Tibial nerve (tissue), 4 donors: ENCODE measurements around the gene SOWAHB. TPM values are rescaled to one million over a fixed set of nuclear protein-coding genes. Genes with fewer than 3 reads are reported as not detected.
"Not testable (repeated sequence)": the region's sequence is repeated elsewhere in the genome, so short reads cannot be mapped to it uniquely, and the experiment has no call there.

Experiments
- DNase-seq, 2 donors: peaks; one replicate each; pipeline ENCODE4 v3.0.0-alpha.2; 2019; ENCODE audit warnings: low spot score in 2 of 2
- H3K27ac ChIP-seq, 4 donors: fragments of 200-600 bp; sonication (generic) in 3 of 4; one replicate each; pipeline ENCODE4 v1.5.1; 2017 to 2019; ENCODE audit warnings: mild to moderate bottlenecking in 1 of 4
- H3K27me3 ChIP-seq, 2 donors: fragments of 200-600 bp; sonication (generic) in 1 of 2; one replicate each; pipeline versions ENCODE4 v1.5.1 to v1.6.0; 2017 to 2019
- H3K36me3 ChIP-seq, 3 donors: fragments of 200-600 bp; sonication (generic); one replicate each; pipeline ENCODE4 v1.5.1; 2018 to 2019
- H3K4me1 ChIP-seq, 4 donors: fragments of 200-600 bp; sonication (generic) in 3 of 4; one replicate each; pipeline ENCODE4 v1.5.1; 2017 to 2019
- H3K4me3 ChIP-seq, 4 donors: fragments of 200-600 bp; sonication (generic) in 3 of 4; one replicate each; pipeline ENCODE4 v1.5.1; 2017 to 2019; ENCODE audit warnings: mild to moderate bottlenecking in 1 of 4, moderate library complexity in 1 of 4
- H3K9me3 ChIP-seq, 4 donors: fragments of 200-600 bp; sonication (generic) in 3 of 4; one replicate each; pipeline ENCODE4 v1.5.1; 2017 to 2019
- CTCF ChIP-seq, 5 experiments: fragments of 200-600 bp in 3 of 5; fragments of 450-650 bp in 2 of 5; sonication (generic) in 3 of 5; IDR thresholded peaks; one replicate each; pipeline ENCODE4 v1.5.1; 2016 to 2019; ENCODE audit warnings: antibody characterized with exemption in 5 of 5, mild to moderate bottlenecking in 3 of 5, moderate library complexity in 2 of 5
- EP300 ChIP-seq, 2 donors: sonication (generic); formaldehyde crosslinking; IDR thresholded peaks; one replicate each; pipeline ENCODE4 v1.6.1; 2017; ENCODE audit warnings: antibody characterized with exemption in 2 of 2, mild to moderate bottlenecking in 1 of 2
- POLR2A ChIP-seq, 2 donors: fragments of 450-650 bp; IDR thresholded peaks; one replicate each; pipeline ENCODE4 v1.6.1; 2017; ENCODE audit warnings: antibody characterized with exemption in 2 of 2, mild to moderate bottlenecking in 2 of 2, moderate library complexity in 2 of 2
- WGBS, 2 donors: methylation state at CpG; one replicate each; pipeline ENCODE4 v1.1.5; 2018; 5-methylcytosine and 5-hydroxymethylcytosine counted together
- total RNA-seq, 4 donors: library from RNA; depleted of rRNA; stranded (reverse); fragments of >200 nt; gene quantifications; one replicate each; pipeline ENCODE4 v1.1.0, GENCODE V29; 2016

The SOWAHB gene
- total RNA-seq, 4 donors from 2014 or later = 0.21 to 0.90 TPM; not detected in 2

GRCh38 chr4:76879731-76880364, 18.1 kb downstream of the SOWAHB start:
- no peak overlapping the region for H3K4me3 ChIP-seq
- no peaks in the 10 kb centered on the region for H3K36me3 ChIP-seq
- TF ChIP-seq CTCF (IDR thresholded peaks at IDR 0.05) = no peak
- TF ChIP-seq EP300 (IDR thresholded peaks at IDR 0.05) = no peak
- TF ChIP-seq POLR2A (IDR thresholded peaks at IDR 0.05) = no peak
- 85 to 89% methylated on average over 3 of the region's 3 CpGs for WGBS, 2 donors
- DNase-seq = no peak
- H3K9me3 ChIP-seq = no peaks in the 10 kb centered on the region
- H3K4me1 ChIP-seq = no peaks in the 10 kb centered on the region
- no peaks in the 10 kb centered on the region for H3K27me3 ChIP-seq
- no peak overlapping the region for H3K27ac ChIP-seq

GRCh38 chr4:76878641-76879165, 19.2 kb downstream of the SOWAHB start:
- not testable (repeated sequence) for H3K9me3 ChIP-seq, DNase-seq, H3K4me1 ChIP-seq, H3K27ac ChIP-seq, H3K36me3 ChIP-seq, H3K4me3 ChIP-seq, H3K27me3 ChIP-seq
- WGBS, 2 donors = 65 to 66% methylated on average over 3 of the region's 3 CpGs

- Histone ChIP-seq H3K4me1 (no peaks in the 10 kb centered on the region), H3K27ac (no peak overlapping the region), H3K4me3 (no peak overlapping the region), H3K36me3 (no peaks in the 10 kb centered on the region), H3K9me3 (no peaks in the 10 kb centered on the region), H3K27me3 (no peaks in the 10 kb centered on the region)
- 87 to 92% methylated on average over 4 of the region's 4 CpGs for WGBS, 2 donors
- TF ChIP-seq POLR2A (IDR thresholded peaks at IDR 0.05) (no peak), EP300 (IDR thresholded peaks at IDR 0.05) (no peak), CTCF (IDR thresholded peaks at IDR 0.05) (no peak)
- no peak for DNase-seq
These were observed 23.8 kb downstream of the SOWAHB start for GRCh38 chr4:76874176-76874575.

GRCh38 chr4:76873495-76873894, 24.4 kb downstream of the SOWAHB start:
- H3K27ac ChIP-seq = no peak overlapping the region
- H3K36me3 ChIP-seq = no peaks in the 10 kb centered on the region
- H3K27me3 ChIP-seq = no peaks in the 10 kb centered on the region
- H3K9me3 ChIP-seq = no peaks in the 10 kb centered on the region
- no peaks in the 10 kb centered on the region for H3K4me1 ChIP-seq
- WGBS, 2 donors = 34 to 44% methylated on average over 1 of the region's 1 CpG
- no peak overlapping the region for H3K4me3 ChIP-seq
- no peak for TF ChIP-seq POLR2A (IDR thresholded peaks at IDR 0.05)
- no peak for TF ChIP-seq CTCF (IDR thresholded peaks at IDR 0.05)
- DNase-seq = no peak

GRCh38 chr4:76872556-76872955, 25.4 kb downstream of the SOWAHB start:
- TF ChIP-seq CTCF (IDR thresholded peaks at IDR 0.05) (no peak), POLR2A (IDR thresholded peaks at IDR 0.05) (no peak), EP300 (IDR thresholded peaks at IDR 0.05) (no peak)
- Histone ChIP-seq H3K4me1 (no peaks in the 10 kb centered on the region), H3K27me3 (no peaks in the 10 kb centered on the region), H3K9me3 (no peaks in the 10 kb centered on the region), H3K36me3 (no peaks in the 10 kb centered on the region), H3K27ac (no peak overlapping the region), H3K4me3 (no peak overlapping the region)
- DNase-seq = no peak

GRCh38 chr4:76868780-76869179, 29.2 kb downstream of the SOWAHB start:
- H3K4me1 ChIP-seq, H3K4me3 ChIP-seq, H3K27me3 ChIP-seq, H3K27ac ChIP-seq, DNase-seq, H3K9me3 ChIP-seq, H3K36me3 ChIP-seq: not testable (repeated sequence)
- 84 to 85% methylated on average over 4 of the region's 4 CpGs for WGBS, 2 donors
